GM12872 (cell line): ENCODE results near the gene HSP90B1.

Experiments
- CTCF ChIP-seq: IDR thresholded peaks from 3 replicates; pipeline ENCODE4 v1.5.1; 2011; ENCODE audit warnings: low read depth, mild to moderate bottlenecking, low read length, moderate library complexity; ENCODE audit not compliant: insufficient read depth

HSP90B1 gene

DNA sequence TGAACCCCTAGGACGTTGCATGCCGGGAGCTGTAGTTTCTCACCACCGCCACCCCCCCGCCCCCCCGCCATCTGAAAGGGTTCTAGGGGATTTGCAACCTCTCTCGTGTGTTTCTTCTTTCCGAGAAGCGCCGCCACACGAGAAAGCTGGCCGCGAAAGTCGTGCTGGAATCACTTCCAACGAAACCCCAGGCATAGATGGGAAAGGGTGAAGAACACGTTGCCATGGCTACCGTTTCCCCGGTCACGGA, 501 bp upstream of the HSP90B1 start:
- no peak for TF ChIP-seq CTCF

GRCh38 chr12:103930787-103931735, 851 bp downstream of the HSP90B1 start:
- no peak for TF ChIP-seq CTCF

DNA sequence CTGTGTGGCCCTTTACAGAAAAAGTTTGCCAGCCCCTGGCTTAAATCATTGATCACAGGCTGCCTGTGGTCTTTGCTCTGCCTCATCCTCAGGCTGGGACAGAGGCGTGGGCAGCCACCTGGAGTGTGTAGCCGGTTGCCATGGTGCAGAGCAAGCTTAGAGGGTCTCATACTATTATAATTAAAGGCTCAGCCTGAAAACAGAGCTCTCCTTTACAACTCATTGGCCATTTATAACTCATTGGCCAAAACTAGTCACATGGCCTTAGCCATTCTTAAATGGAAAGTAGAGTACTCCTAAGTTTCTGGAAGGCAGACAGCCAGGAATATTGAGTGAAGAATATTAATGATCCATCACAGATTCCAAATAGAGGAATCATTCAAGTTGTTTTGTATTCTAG, 3.0 kb downstream of the HSP90B1 start:
- no peak for TF ChIP-seq CTCF

DNA sequence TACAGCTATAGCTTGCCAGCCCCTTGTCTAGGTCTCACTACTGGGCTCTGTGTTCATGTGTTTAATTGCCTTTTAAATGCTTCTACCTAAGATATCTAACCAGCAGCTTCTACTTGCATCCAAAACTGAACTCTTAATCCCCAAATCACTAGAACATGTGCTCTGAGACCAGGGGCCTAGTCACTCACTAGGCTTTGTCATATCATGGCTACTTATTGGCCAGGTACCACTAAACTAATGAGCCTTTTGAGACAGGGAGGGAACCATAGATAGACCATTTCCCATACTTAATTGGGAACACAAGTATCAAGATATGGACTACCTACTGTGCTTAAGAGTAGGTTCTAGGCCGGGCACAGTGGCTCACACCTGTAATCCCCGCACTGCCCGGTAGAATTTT, 6.5 kb downstream of the HSP90B1 start:
- TF ChIP-seq CTCF, result no peak

DNA sequence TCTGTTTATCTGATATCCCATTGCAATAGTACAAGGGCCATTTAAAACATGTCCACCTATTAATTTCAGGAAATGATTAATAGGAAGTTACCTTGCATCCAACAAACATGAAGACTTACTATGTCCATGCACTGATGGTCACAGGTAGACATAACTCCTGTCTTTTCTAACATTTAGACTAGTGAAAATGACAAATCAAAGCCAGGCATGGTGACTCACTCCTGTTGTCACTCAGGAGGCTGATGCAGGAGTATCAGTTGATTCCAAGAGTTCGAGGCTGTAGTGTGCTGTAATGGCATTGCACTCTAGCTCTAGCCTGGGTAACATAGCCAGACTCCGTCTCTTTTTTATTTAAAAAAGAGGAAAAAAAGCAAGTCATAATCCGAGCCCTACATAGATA, 14.8 kb downstream of the HSP90B1 start:
- TF ChIP-seq CTCF, result no peak

DNA sequence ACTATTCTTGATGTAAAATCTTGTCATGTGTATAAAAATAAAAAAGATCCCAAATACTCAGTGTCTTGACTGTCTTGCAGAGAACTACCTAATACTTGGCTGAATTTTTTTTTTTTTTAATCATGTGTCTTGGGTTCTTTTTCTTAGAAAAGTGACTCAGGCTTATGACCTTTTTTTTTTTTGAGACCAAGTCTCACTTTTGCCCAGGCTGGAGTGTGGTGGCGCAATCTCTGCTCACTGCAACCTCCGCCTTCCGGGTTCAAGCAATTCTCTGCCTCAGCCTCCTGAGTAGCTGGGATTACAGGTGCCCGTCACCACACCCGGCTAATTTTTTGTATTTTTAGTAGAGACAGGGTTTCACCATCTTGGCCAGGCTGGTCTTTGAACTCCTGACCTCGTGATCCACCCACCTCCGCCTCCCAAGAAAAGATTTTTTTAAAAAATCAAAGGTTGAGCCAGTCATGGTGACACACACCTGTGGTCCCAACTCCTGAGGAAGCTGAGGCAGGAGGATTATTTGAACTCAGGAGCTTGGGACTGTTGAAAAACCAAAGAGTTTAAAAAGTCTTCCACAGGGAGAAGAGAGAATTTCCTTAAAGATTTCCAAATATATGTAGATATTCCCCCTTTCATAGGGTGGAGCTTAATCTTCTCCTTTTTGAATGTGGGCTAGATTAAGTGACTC, 17.8 kb downstream of the HSP90B1 start:
- TF ChIP-seq CTCF, result no peak

GRCh38 chr12:103948746-103949406, 18.7 kb downstream of the HSP90B1 start:
- no peak for TF ChIP-seq CTCF
